Stimulated activated CD8-positive, alpha-beta memory T cell treated with anti-CD3 and anti-CD28 coated beads, Interleukin-15, amount 100 ng/mL, for 4 hours (primary cell): ENCODE results near the gene C7.

Experiments used
- DNase-seq, 2 donors: peaks; one replicate each; pipeline ENCODE4 v3.0.0-alpha.2; 2020; ENCODE audit warnings: low read depth in 2 of 2

The C7 gene

DNA sequence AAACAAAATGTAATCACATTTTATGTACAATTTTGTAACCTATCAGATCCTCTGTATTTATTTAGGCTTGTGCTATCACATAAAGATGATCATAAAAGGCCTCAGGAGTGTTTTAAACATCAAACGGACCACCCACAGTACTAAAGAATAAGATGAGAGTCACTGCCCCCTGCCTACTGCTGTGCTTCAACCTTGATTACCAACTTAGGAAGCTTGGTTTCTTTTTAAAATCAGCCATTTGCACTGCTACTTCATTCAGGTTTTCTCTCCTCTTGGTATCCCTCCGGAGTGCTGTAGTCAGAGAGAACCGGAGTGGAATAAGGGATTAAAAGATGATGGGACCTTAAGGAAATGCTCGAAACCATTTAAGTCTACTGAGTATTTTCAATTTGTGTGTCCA, 6.9 kb downstream of the C7 start:
- no peak for DNase-seq

- DNase-seq = no peak
Observed at GRCh38 chr5:40928886-40929448, 19.7 kb downstream of the C7 start.

- no peak for DNase-seq
Observed at GRCh38 chr5:40932766-40933165, 23.5 kb downstream of the C7 start.

- DNase-seq = no peak
Observed at GRCh38 chr5:40937075-40937474, 27.8 kb downstream of the C7 start.

DNA sequence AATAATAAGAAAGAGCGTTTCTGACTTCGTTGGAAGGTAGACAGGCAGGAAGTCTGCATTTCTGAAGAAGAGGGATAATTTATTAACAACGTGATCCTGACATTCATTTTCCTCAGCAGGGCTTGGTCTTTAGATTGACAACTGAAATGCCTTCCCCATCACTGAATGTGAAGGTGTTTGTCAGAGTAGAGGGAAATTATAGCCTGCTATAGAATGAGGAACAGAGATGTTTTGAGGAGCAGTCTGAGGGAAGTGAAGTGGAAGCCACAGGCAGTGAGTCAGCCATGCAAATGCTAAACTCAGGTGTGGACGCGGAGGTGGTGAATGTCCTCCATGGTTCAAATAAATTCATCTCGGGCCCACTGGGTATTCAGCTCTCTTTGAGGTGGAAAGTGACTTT, 30.5 kb downstream of the C7 start:
- DNase-seq = no peak

DNA sequence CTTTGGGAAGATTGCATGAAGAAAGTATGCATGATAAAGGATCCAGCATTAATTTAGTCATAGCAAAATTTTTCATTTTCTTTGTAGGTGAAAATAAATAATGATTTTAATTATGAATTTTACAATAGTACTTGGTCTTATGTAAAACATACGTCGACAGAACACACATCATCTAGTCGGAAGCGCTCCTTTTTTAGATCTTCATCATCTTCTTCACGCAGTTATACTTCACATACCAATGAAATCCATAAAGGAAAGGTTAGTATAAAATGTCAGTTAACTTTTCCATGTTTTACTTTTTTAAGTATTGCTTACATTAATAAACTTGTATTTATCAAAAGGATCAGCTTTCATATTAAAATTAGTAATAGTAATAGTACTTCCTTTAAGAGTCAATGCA, 35.8 kb downstream of the C7 start:
- DNase-seq = no peak

- DNase-seq = no peak
Observed at GRCh38 chr5:40955313-40955712, 46.0 kb downstream of the C7 start.

DNA sequence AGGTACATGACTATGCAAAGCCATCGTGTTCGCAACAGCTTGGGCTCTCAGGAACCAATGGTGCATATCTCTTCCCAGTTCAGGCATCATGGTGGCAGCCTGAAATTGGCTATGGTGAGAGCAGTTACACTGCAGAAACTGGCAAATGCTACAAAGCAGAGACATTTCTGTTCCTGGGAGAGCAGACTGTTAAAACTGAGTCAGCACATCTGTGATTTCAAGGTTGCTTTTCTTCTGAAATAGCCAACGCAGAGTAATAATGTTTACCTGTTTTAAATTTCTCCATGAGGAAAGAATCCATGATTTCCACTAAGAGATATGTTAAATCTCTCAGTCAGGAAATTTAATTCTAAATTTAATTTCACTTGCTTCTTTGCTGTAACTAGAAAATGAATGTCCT, 47.8 kb downstream of the C7 start:
- DNase-seq = no peak

DNA sequence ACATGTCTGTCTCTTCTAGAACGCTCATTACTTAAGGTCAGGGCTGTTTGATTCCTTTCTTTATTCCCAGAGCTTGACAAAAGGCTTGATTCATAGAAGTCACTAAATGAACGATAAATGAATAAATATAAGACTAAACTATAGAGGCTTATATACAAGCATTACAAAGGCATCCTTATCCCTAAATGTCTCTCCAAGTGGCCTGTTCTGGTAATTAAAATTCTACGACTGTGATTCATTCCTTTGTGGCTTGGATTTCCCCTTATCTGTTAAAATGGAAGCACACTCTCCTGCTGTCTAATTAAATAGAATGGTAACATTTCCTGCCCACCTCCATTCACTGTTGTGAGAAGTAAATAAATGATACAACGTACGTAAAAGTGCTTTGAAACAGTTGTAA, 49.5 kb downstream of the C7 start:
- no peak for DNase-seq

DNA sequence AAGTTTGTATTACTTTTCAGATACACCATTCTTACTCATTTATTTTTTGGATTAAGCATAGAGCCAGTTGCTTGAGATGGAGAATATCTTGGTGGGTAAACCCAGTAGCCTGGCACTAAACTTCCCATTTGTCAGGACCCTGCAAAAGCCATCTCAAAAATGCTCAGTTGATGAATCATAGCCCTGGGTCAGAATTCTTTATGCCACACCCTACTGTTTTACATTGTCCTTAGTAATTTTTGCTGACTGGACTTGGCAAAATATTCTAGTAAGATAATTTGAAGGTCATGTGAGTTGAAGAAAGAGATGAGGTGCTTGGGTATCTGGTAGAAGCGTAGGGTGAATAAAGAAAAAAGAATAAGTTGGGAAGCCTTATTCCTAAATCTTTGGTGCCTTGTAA, 50.7 kb downstream of the C7 start:
- no peak for DNase-seq

DNA sequence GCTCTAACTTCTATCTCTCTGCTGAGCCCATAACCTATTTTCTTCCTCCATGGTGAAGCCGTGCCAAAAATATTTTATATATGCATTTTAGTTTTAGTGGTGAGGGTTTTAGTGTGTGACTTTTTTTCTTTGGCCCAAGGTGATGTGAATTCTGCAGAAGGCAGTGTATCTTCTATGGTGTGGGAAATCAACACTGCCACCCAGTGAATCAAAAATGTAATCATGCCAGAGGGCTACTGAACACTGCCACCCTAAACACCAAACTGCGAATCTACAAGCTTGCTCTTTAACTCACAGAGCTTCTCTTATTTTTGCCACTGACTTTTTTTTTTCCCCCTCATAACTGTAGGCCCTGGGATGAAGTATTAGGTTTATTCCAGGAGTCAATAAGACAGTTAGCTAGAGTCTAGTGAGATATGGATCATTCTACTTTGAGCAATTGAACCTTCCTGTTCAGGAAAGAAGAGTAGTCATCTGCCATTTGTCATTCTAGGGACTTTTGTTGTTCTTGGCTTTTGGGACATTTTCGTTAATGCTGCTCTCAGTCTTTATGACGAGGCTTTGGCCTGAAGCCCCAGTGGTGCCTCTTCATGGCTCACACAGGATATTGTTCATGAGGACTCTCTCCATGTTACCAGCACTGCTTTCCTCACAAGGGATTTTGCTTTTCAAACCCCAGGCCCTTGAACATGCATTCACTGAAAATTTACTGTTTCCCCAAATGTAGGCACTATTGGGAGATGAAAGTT, 53.1 kb downstream of the C7 start:
- no peak for DNase-seq

- no peak for DNase-seq
Observed at GRCh38 chr5:40972434-40972833, 63.1 kb downstream of the C7 start.

DNA sequence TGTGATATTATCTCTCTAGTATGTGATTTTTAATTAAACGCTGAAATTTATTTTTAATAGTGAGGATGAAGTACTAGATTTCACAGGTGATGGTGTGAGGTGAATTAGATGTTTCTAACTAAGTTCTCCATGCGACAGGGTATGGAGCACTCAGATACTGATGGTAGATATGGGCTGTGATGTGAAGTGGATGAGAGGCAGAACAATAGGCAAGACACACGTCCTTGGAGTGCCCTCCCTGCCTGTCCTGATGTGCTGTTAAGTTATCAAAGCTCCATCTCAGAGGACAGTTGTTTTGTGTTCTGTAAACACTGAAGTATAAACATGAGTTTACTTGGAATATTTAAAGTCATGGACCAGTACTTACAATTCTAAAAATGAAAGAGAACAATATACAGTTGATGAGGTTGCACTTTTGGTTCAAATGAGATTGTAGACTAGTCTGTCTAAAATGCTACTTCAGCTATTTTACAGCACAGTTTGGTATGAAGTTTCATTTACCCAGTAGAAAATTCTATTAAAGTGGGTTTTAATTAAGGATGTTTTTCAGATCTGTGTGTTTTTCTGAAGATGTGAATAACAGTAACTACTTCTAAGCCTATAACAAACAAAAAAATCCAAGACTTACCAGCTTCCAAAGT, 64.2 kb downstream of the C7 start:
- no peak for DNase-seq

DNA sequence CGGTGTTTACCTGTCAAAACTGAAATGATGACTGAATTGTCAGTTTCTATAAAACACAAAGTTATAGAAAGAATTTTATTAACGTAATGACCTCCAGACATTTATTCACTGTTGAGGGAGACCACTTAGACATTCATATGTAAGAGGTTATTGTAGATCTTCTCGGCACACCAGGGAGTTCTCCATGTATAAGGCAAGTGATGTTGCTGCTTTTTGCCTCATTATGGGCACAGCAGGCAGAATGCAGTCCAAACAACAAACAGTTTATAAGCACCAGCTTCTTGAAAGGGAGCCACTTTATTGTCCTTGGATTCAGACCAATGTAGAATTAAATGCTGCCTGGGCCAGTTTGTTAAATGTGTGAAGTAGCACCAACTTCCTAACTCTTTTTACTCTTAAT, 66.7 kb downstream of the C7 start:
- no peak for DNase-seq

DNA sequence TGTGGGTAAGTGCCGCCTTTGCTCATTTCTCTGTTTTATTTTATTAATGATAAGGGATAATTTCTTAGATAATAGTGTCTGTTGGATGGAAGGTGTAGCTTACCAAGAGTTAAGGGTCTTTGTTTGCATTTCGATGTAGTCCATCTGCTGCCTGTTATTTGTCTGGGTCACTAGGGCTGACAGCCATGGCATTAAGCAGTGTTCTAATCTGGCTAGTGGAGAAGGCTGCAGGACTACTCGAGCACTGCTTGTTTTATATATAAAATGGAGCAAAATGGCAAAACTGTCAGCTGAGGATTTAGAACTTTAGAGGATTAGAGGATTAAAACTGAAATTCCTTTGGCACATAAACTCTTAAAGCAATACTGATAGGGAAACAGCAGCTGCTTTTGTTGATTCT, 67.5 kb downstream of the C7 start:
- no peak for DNase-seq

- DNase-seq = no peak
Observed at GRCh38 chr5:40981420-40981819, 72.1 kb downstream of the C7 start.

DNA sequence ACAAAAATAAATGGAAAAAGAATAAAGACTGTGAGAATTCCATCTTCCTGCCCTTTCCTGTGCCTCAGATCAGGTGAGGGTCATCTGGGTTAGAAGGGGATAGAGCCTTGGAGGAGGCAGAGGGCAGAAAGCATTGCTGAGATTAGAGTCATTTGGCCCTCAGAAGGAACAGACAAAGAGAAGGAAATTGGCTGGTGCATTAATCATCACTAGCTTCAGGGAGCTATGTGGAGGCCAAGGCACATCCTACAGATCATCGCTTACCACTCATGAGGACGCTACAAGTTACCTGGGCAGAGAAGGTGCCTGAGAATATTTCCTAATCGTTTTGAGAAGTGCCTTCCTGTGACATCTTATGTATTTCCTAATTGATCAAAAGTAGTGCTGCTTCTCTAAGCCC, 74.5 kb downstream of the C7 start:
- no peak for DNase-seq

- DNase-seq = no peak
Observed at GRCh38 chr5:40984884-40985283, 75.6 kb downstream of the C7 start.

DNA sequence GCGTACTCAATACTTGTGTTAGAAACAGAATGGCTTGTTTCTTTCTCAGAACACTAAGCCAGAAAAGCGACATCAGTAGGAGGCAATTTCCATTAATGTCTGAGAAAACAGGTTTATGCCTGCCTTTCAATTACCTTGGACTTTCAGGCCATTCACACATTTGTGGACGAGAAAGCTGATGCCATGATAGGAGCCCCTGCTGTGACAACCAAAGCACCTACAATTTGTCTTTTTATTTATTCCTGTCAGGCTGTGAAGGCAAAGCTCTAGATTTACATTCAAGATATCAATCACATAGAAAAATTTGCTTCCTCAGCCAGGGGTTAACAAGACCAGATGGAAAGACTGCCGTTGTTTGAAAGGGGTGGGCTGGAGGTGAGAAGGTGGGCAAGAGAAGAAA, 76.2 kb downstream of the C7 start:
- DNase-seq = no peak

- no peak for DNase-seq
Observed at GRCh38 chr5:40986666-40987065, 77.4 kb downstream of the C7 start.

DNA sequence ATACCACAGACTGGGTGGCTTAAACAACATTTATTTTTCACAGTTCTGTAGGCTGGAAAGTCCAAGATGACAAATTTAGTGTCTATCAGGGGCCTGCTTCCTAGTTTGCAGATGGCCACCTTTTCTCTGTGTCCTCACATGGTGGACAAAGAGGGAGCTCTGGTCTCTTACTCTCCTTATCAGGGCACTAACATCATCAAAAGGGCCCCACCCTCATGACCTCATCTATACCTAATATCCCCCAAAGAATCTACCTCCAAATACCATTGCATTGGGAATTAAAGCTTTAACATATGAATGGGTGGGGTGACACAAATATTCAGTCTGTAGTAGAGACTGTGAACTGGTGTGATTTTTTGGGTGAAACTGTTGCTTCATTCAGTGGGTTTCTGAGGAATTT, 78.1 kb downstream of the C7 start:
- DNase-seq = no peak

DNA sequence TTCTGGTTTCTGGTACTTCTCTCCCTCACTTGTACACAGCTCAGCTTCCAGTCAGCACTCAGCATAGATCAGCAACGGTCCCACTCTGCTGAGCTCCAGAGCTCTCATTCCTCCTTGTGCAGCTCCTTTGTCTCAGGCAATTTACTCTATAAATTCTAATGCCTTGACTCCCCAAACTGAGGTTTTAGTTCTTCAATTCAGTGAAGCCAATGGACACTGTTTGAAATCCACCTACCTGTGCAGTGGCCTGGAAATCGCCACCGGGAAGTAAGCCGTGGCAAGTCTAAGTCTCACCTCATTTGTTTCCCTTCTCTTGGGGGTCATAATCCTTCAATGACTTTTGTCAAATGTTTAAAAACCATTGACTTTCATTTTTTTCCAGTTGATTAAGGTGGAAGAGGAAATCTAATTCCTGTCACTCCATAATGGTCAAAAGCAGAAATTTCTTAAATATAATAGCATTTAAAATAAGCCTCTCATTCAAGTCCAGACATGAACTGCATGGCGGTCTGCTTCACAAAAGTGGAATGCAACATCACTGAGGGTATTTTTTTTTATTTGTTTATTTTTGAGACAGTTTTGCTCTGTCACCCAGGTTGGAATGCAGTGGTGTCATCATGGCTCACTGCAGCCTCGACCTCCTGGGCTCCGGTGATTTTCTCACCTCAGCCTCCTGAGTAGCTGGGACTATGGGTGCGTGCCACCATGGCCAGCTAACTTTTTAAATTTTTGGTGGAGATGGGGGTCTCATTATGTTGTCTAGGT, 79.6 kb downstream of the C7 start:
- DNase-seq = no peak
